Testis (tissue), 3 donors: ENCODE data around the gene TXNDC16. TPM values are rescaled to one million over a fixed set of nuclear protein-coding genes. Genes with fewer than 3 reads are reported as not detected.

ENCODE experiments used
- DNase-seq: peaks from one replicate; pipeline ENCODE4 v3.0.0-alpha.2; 2019
- H3K27ac ChIP-seq, 2 donors: fragments of 200-600 bp; sonication (generic); one replicate each; pipeline ENCODE4 v1.5.1; 2019
- H3K27me3 ChIP-seq: fragments of 200-600 bp; sonication (generic); one replicate; pipeline ENCODE4 v1.5.1; 2019
- H3K36me3 ChIP-seq: fragments of 200-600 bp; sonication (generic); one replicate; pipeline ENCODE4 v1.5.1; 2017; ENCODE audit warnings: low read depth; ENCODE audit errors: missing control alignments
- H3K4me1 ChIP-seq: fragments of 200-600 bp; sonication (generic); one replicate; pipeline ENCODE4 v1.5.1; 2019
- H3K4me3 ChIP-seq, 2 donors: fragments of 200-600 bp; sonication (generic); one replicate each; pipeline ENCODE4 v1.5.1; 2017 to 2019
- H3K9me3 ChIP-seq: fragments of 200-600 bp; sonication (generic); one replicate; pipeline ENCODE4 v1.5.1; 2017
- CTCF ChIP-seq, 3 experiments: fragments of 450-650 bp in 2 of 3; fragments of 200-600 bp in 1 of 3; sonication (generic) in 1 of 3; IDR thresholded peaks; one replicate each; pipeline ENCODE4 v1.5.1; 2016 to 2019; ENCODE audit warnings: antibody characterized with exemption in 3 of 3, mild to moderate bottlenecking in 2 of 3, moderate library complexity in 1 of 3
- POLR2A ChIP-seq: fragments of 450-650 bp; IDR thresholded peaks from one replicate; pipeline ENCODE4 v1.6.1; 2017; ENCODE audit warnings: antibody characterized with exemption, mild to moderate bottlenecking, moderate library complexity
- WGBS, 2 donors: methylation state at CpG; one replicate each; pipeline ENCODE4 v1.1.5; 2018; 5-methylcytosine and 5-hydroxymethylcytosine counted together
- intact Hi-C: fragments of 100-400 bp; cut with DNase I; formaldehyde crosslinking; loops from one replicate; pipeline ENCODE4 v1.15.1; 2023; ENCODE audit warnings: low total_unique reads
- polyA plus RNA-seq: library from polyadenylated mRNA; stranded (reverse); fragments of 350-450 nt; fragmentation: Illumina TruSeq; extraction: RNeasy Lipid Tissue Mini Kit (QIAGEN cat#74804); gene quantifications from one replicate; pipeline ENCODE4 v1.2.3, GENCODE V29; 2014; ENCODE audit warnings: low read depth, low replicate concordance; ENCODE audit not compliant: insufficient read depth
- total RNA-seq, 2 donors: library from RNA; depleted of rRNA; stranded (reverse); fragments of >200 nt; gene quantifications; one replicate each; pipeline ENCODE4 v1.2.3, GENCODE V29; 2016

TXNDC16 gene
- total and polyA plus RNA-seq, 3 donors from 2014 or later: 11.9 to 21.5 (median 15.8) TPM

GRCh38 chr14:52463375-52463774 lies 88.9 kb downstream of the TXNDC16 start:
- H3K36me3 ChIP-seq: no peaks in the 10 kb centered on the region
- H3K27ac ChIP-seq: no peak overlapping the region
- no peaks in the 10 kb centered on the region for H3K9me3 ChIP-seq
- no peak overlapping the region for H3K4me3 ChIP-seq
- intact Hi-C loops: no loop called here
- no peaks in the 10 kb centered on the region for H3K27me3 ChIP-seq
- no peaks in the 10 kb centered on the region for H3K4me1 ChIP-seq
- TF ChIP-seq POLR2A (no peak), CTCF (IDR thresholded peaks at IDR 0.05) (no peak)
- no peak for DNase-seq
- 91 to 95% methylated on average over 3 of the region's 3 CpGs for WGBS, 2 donors

GRCh38 chr14:52461721-52462120 lies 90.6 kb downstream of the TXNDC16 start:
- 100% methylated on average over 1 of the region's 1 CpG for WGBS, 2 donors
- intact Hi-C loops: no loop called here
- H3K9me3 ChIP-seq: no peaks in the 10 kb centered on the region

GRCh38 chr14:52458721-52459085 lies 93.6 kb downstream of the TXNDC16 start:
- Histone ChIP-seq H3K9me3 (no peaks in the 10 kb centered on the region), H3K27me3 (no peaks in the 10 kb centered on the region), H3K4me3 (no peak overlapping the region), H3K4me1 (no peaks in the 10 kb centered on the region), H3K36me3 (no peaks in the 10 kb centered on the region), H3K27ac (no peak overlapping the region)
- WGBS, 2 donors: 93 to 95% methylated on average over 1 of the region's 1 CpG
- TF ChIP-seq CTCF (IDR thresholded peaks at IDR 0.05) (no peak), POLR2A (no peak)
- DNase-seq: no peak
- intact Hi-C loops: no loop called here

More at GRCh38 chr14:52461721-52462120, 90.6 kb downstream of the TXNDC16 start:
- Histone ChIP-seq H3K4me3 (no peak overlapping the region), H3K27ac (no peak overlapping the region), H3K4me1 (no peaks in the 10 kb centered on the region), H3K27me3 (no peaks in the 10 kb centered on the region), H3K36me3 (no peaks in the 10 kb centered on the region)
- DNase-seq: no peak
- TF ChIP-seq CTCF (IDR thresholded peaks at IDR 0.05) (no peak), POLR2A (no peak)

- no peak overlapping the region for H3K27ac ChIP-seq
- intact Hi-C loops: no loop called here
- no peaks in the 10 kb centered on the region for H3K4me1 ChIP-seq
- TF ChIP-seq CTCF (IDR thresholded peaks at IDR 0.05) (no peak), POLR2A (no peak)
- H3K36me3 ChIP-seq: no peaks in the 10 kb centered on the region
- H3K9me3 ChIP-seq: no peaks in the 10 kb centered on the region
- H3K27me3 ChIP-seq: no peaks in the 10 kb centered on the region
- H3K4me3 ChIP-seq: no peak overlapping the region
- no peak for DNase-seq
Measured at GRCh38 chr14:52457411-52457810, 94.9 kb downstream of the TXNDC16 start.

GRCh38 chr14:52455291-52456088 lies 96.8 kb downstream of the TXNDC16 start:
- intact Hi-C loops: no loop called here
- Histone ChIP-seq H3K27me3 (no peaks in the 10 kb centered on the region), H3K9me3 (no peaks in the 10 kb centered on the region), H3K4me1 (no peaks in the 10 kb centered on the region), H3K4me3 (no peak overlapping the region), H3K36me3 (no peaks in the 10 kb centered on the region), H3K27ac (no peak overlapping the region)
- DNase-seq: no peak
- WGBS, 2 donors: 89 to 90% methylated on average over 3 of the region's 3 CpGs
- TF ChIP-seq POLR2A (no peak), CTCF (IDR thresholded peaks at IDR 0.05) (no peak)
